ENCODE data around the gene SNAPC5.

Gene SNAPC5

DNA sequence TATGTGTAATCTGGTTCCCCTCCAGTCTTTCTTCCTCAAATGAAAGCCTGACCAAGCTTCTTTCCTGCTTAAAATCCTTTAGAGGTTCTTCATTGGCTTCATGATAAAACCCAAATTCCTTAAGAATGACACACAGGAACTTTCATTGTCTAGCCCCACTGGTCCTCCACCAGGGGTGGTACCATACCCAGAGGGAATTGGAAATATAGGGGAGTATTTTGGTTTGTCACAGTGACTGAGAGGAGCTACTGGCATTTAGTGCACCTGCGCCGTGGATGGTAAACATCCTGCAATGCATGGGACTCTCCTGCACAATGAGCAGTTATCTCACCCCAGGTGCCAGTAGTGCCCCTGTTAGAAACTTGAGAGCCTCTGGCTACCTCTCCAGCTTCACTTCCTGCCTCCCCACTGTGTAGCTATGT is 18.4 kb upstream of the SNAPC5 start:
- H3K4me3 ChIP-seq (ENCODE audit: control insufficient read depth, low read depth, low read length) = no peak overlapping the region
- TF ChIP-seq, protein P1, sequence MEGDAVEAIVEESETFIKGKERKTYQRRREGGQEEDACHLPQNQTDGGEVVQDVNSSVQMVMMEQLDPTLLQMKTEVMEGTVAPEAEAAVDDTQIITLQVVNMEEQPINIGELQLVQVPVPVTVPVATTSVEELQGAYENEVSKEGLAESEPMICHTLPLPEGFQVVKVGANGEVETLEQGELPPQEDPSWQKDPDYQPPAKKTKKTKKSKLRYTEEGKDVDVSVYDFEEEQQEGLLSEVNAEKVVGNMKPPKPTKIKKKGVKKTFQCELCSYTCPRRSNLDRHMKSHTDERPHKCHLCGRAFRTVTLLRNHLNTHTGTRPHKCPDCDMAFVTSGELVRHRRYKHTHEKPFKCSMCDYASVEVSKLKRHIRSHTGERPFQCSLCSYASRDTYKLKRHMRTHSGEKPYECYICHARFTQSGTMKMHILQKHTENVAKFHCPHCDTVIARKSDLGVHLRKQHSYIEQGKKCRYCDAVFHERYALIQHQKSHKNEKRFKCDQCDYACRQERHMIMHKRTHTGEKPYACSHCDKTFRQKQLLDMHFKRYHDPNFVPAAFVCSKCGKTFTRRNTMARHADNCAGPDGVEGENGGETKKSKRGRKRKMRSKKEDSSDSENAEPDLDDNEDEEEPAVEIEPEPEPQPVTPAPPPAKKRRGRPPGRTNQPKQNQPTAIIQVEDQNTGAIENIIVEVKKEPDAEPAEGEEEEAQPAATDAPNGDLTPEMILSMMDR (IDR thresholded peaks at IDR 0.05; ENCODE audit: control insufficient read depth, insufficient read depth, low read depth, low read length, missing control alignments) = no peak
- DNase-seq (ENCODE audit: low read depth) = no peak

DNA sequence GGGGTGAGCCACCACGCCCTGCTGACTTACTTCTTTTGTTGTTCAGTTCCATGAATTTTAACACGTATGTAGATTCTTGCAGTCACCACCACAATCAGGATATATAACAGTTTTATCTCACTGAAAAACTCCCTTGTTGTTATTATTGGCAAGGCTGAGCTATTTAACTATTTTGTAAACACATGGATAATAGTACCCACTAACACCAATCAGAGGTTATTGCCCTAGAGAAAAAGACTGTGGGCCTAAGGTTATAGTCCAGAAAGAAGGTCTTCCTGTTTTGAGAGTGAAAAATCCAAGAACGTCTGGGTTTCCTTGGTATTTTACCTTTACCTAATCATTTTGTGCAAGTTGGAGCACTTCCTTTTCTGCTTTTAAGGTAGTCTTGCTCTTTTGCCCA is 17.0 kb upstream of the SNAPC5 start:
- no peak overlapping the region for H3K4me3 ChIP-seq (ENCODE audit: control insufficient read depth, low read depth, low read length)
- no peak for DNase-seq (ENCODE audit: low read depth)
- TF ChIP-seq, protein P1 (IDR thresholded peaks at IDR 0.05; ENCODE audit: control insufficient read depth, insufficient read depth, low read depth, low read length, missing control alignments) = no peak

DNA sequence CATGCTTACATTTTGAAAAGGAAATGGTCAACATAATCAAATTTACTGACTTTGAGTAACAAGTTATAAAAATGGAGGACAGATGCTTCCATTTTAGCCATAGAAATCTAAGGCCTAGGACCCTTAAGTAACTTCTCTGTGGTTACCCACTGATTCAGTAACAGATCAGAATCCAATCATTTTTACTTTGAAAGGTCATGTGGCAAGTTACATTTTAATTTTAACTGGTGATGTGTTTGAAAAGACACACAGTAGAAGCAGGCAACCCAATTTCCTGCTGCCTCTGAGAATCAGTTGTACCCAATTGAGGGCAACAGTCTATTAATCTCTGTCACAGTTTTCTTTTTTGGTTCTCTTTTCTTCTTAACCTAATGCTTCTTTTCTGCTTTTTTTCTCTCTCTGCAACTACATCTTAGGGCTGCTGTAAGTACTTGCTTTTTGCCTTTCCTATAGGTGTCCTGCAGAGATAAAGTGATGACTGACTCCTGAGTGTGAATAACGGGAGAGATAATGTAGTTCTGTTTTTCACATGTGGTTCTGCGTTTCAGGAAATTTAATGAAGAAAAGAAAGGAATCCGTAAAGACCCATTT is 10.8 kb upstream of the SNAPC5 start:
- no peak for DNase-seq (ENCODE audit: low read depth)
- TF ChIP-seq, protein P1 (IDR thresholded peaks at IDR 0.05; ENCODE audit: control insufficient read depth, insufficient read depth, low read depth, low read length, missing control alignments) = no peak
- H3K4me3 ChIP-seq (ENCODE audit: control insufficient read depth, low read depth, low read length) = no peak overlapping the region

DNA sequence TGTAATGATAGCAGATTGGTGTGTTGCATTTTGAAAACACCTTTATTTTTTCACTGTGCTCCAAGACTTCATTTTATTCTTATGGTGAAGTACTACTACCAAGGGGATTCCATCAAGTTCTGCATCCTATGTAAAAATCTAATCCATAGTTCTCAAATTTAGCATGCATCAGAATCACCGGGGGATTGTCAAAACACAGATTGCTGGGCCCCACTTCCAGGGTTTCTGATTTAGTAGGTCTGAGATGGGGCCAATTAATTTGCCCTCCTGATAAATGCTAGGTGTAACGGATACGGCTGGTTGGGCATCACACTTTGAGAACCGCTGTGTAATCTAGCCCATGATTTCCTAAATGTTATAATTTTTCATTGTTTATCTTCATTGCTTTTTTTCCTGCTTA is 8.3 kb upstream of the SNAPC5 start:
- H3K4me3 ChIP-seq (ENCODE audit: control insufficient read depth, low read depth, low read length) = peak overlapping the region; percentile 96
- TF ChIP-seq, protein P1 (IDR thresholded peaks at IDR 0.05; ENCODE audit: control insufficient read depth, insufficient read depth, low read depth, low read length, missing control alignments) = no peak
- no peak for DNase-seq (ENCODE audit: low read depth)

DNA sequence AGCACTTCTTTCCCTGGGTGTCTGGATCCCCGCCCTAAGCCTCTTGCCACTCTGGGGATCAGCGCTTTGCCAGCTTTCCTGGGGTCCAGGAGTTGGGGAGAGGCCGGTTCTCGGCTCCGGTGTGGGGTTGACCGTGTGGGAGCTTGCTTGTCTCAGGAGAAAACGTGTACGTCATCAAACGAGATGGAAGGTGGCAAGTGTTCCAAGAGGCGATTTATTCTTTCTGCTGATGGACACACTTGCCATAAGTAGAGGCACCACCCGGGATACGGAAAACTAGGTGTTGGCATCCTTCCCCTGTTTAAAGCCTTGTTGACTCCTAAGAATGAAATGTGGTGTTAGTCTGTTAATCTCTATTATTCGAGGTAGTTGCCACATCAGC is 7.9 kb upstream of the SNAPC5 start:
- peak overlapping the region; percentile 96 for H3K4me3 ChIP-seq (ENCODE audit: control insufficient read depth, low read depth, low read length)
- DNase-seq (ENCODE audit: low read depth) = no peak
- TF ChIP-seq, protein P1 (IDR thresholded peaks at IDR 0.05; ENCODE audit: control insufficient read depth, insufficient read depth, low read depth, low read length, missing control alignments) = no peak

DNA sequence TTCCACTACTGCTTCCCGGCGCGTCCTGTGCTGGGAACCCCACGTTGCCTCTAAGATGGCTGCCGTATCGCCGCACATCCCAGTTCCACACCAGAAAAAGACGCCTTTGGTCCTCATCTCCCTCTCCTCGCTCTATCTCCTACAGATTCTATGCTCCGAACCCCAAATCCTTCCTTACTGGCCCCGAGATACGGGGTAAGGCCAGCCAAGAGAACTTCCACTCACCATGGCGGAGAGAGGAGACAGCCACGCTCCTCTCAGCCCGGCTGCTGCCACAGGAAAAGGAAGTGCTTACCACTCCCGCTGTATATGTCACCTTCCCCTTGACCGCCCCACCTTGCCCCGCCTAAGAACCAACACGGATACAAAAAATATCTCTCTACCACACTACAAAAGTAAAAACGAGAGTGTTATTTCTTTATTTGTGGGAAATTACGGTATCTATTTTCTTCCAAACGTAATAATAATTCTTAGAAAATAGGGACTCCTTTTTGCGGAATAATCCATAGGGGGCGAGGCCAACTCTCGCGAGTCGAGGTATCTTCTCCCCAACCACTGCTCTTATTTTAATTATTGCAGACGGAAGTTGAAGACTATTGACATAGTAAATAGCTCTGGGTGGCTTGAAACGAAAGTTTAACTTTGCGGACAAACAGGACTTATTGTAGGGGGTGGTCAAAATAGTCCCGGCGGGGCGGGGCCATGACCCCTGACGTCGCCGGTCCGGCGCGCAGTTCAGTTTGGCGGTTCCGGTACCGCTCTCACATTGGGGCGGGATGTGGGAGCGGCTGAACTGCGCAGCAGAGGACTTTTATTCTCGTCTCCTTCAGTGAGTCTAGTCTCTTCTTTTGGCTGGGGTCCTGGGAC is 7.2 kb upstream of the SNAPC5 start, which contains the start of the genes RPL4 and ZWILCH:
RPL4 (minus strand) TSS at position 293 of the 867 bp plus-strand sequence; CDS start at position 228, 65 bp downstream.
ZWILCH (plus strand) TSS at position 764 of the 867 bp plus-strand sequence; CDS start at position 777, 13 bp downstream.
- DNase-seq (ENCODE audit: low read depth) = peak; percentile 76
- peak within 1 kb of the TSS; percentile 96 for H3K4me3 ChIP-seq (ENCODE audit: control insufficient read depth, low read depth, low read length)
- TF ChIP-seq, protein P1 (IDR thresholded peaks at IDR 0.05; ENCODE audit: control insufficient read depth, insufficient read depth, low read depth, low read length, missing control alignments) = no peak

Measured in AG09309 (cell line).